Small intestine (tissue), 7 donors: ENCODE results near the gene ERG28. TPM values are rescaled to one million over a fixed set of nuclear protein-coding genes. Genes with fewer than 3 reads are reported as not detected.

Experiments used
- DNase-seq, 2 donors: peaks; one replicate each; pipeline versions ENCODE4 v3.0.0 to v3.0.0-alpha.2; 2013
- FAIRE-seq: peaks from 2 replicates; lab custom pipeline; 2012; peaks lifted over from hg19 to GRCh38; lab: Jason Lieb, UNC
- H3K27ac ChIP-seq, 3 donors: one replicate each; pipeline ENCODE4 v1.5.1; 2013; ENCODE audit warnings: low read length in 2 of 3, mild to moderate bottlenecking in 2 of 3, control low read depth in 1 of 3, inconsistent platforms in 1 of 3, low read depth in 1 of 3, moderate library complexity in 1 of 3
- H3K27me3 ChIP-seq, 3 donors: one replicate each; pipeline ENCODE4 v1.6.1; 2013; ENCODE audit warnings: low read length in 3 of 3, inconsistent platforms in 1 of 3; ENCODE audit not compliant: control insufficient read depth in 3 of 3, insufficient read depth in 3 of 3
- H3K36me3 ChIP-seq, 3 donors: one replicate each; pipeline ENCODE4 v1.6.1; 2013; ENCODE audit warnings: low read length in 3 of 3, inconsistent platforms in 1 of 3, low read depth in 1 of 3, mild to moderate bottlenecking in 1 of 3, moderate library complexity in 1 of 3; ENCODE audit not compliant: control insufficient read depth in 3 of 3, insufficient read depth in 2 of 3
- H3K4me1 ChIP-seq, 3 donors: one replicate each; pipeline ENCODE4 v1.6.1; 2013; ENCODE audit warnings: low read length in 2 of 3, inconsistent platforms in 1 of 3, low read depth in 1 of 3, mild to moderate bottlenecking in 1 of 3, moderate library complexity in 1 of 3; ENCODE audit not compliant: control insufficient read depth in 3 of 3, insufficient read depth in 2 of 3
- H3K4me3 ChIP-seq, 3 donors: one replicate each; pipeline ENCODE4 v1.5.1; 2013; ENCODE audit warnings: low read length in 3 of 3, control low read depth in 1 of 3, inconsistent platforms in 1 of 3, low read depth in 1 of 3, mild to moderate bottlenecking in 1 of 3, moderate library complexity in 1 of 3
- H3K9me3 ChIP-seq, 2 donors: one replicate each; pipeline ENCODE4 v1.6.1; 2013; ENCODE audit warnings: low read depth in 1 of 2, low read length in 1 of 2; ENCODE audit not compliant: control insufficient read depth in 2 of 2, insufficient read depth in 1 of 2
- WGBS, 3 donors: extraction: QIAGEN DNeasy Blood & Tissue Kit; methylation state at CpG; one replicate each; pipeline ENCODE4 v1.1.7; 2013; 5-methylcytosine and 5-hydroxymethylcytosine counted together
- polyA plus RNA-seq, 4 donors: library from polyadenylated mRNA; stranded (reverse) in 3 of 4; unstranded in 1 of 4; fragments of 200-250 nt in 3 of 4; fragments of 120-200 nt in 1 of 4; gene quantifications; one replicate each; pipeline versions ENCODE4 v1.2.1 to v1.2.3, GENCODE V29; 2013
- donor health status: healthy with polysubstance abuse.
- donor health status: control.
- donor health status: control.
- donor health status: Bipolar disorder and iron deficiency.
- donor health status: healthy.

The ERG28 gene
- polyA plus RNA-seq, 4 donors = 4.1 to 26.8 (median 14.0) TPM

GRCh38 chr14:75655235-75655634 is 5.4 kb downstream of the ERG28 start:
- H3K27me3 ChIP-seq = no peaks in the 10 kb centered on the region
- DNase-seq = no peak
- no peak for FAIRE-seq
- H3K27ac ChIP-seq = no peak overlapping the region
- H3K36me3 ChIP-seq = peaks cover 4 to 32% (median 11%) of the 10 kb centered on the region in 3 donors
- H3K4me1 ChIP-seq = peaks cover 2 to 17% (median 3%) of the 10 kb centered on the region in 3 donors
- WGBS, 3 donors = 0% methylated on average over 1 of the region's 1 CpG
- no peaks in the 10 kb centered on the region for H3K9me3 ChIP-seq
- no peak overlapping the region for H3K4me3 ChIP-seq

- no peaks in the 10 kb centered on the region for H3K27me3 ChIP-seq
- H3K4me3 ChIP-seq = no peak overlapping the region
- no peaks in the 10 kb centered on the region for H3K9me3 ChIP-seq
- H3K27ac ChIP-seq = no peak overlapping the region
- FAIRE-seq = no peak
- peaks cover 0 to 11% (median under 1%) of the 10 kb centered on the region in 3 donors for H3K4me1 ChIP-seq
- peak; percentile 85 to 86 for DNase-seq
- 6 to 11% (median 8%) methylated on average over 4 of the region's 4 CpGs for WGBS, 3 donors
- H3K36me3 ChIP-seq = peaks cover 6 to 38% (median 13%) of the 10 kb centered on the region in 3 donors
Observed at GRCh38 chr14:75654127-75654732, 6.4 kb downstream of the ERG28 start.

DNA sequence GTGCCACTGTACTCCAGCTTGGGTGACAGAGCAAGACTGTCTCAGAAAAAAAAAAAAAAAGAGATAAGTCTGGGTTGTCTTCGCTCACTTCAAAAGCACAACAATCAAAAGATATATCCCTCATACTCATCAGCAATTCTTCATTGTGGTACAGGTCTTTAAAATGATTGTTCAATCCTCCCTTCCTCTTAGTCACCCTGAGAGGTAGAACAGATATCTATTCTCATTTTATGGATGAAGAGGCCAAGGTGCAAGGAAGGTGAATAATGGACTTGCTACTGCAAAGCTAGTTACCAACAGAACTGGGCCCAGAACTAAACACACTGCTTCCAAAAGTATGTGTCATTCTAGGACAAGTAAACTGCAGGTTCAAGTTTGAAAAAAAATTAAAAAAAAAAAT is 7.1 kb downstream of the ERG28 start:
- DNase-seq (peak in 1 of 2 donors; percentile 60), FAIRE-seq (no peak)
- no peak overlapping the region for H3K4me3 ChIP-seq
- WGBS, 3 donors = 80 to 85% (median 80%) methylated on average over 1 of the region's 1 CpG
- H3K9me3 ChIP-seq = no peaks in the 10 kb centered on the region
- H3K27ac ChIP-seq = no peak overlapping the region
- peaks cover 6 to 38% (median 13%) of the 10 kb centered on the region in 3 donors for H3K36me3 ChIP-seq
- no peaks in the 10 kb centered on the region for H3K27me3 ChIP-seq
- H3K4me1 ChIP-seq = peaks cover 0 to 11% (median 0%) of the 10 kb centered on the region in 3 donors

DNA sequence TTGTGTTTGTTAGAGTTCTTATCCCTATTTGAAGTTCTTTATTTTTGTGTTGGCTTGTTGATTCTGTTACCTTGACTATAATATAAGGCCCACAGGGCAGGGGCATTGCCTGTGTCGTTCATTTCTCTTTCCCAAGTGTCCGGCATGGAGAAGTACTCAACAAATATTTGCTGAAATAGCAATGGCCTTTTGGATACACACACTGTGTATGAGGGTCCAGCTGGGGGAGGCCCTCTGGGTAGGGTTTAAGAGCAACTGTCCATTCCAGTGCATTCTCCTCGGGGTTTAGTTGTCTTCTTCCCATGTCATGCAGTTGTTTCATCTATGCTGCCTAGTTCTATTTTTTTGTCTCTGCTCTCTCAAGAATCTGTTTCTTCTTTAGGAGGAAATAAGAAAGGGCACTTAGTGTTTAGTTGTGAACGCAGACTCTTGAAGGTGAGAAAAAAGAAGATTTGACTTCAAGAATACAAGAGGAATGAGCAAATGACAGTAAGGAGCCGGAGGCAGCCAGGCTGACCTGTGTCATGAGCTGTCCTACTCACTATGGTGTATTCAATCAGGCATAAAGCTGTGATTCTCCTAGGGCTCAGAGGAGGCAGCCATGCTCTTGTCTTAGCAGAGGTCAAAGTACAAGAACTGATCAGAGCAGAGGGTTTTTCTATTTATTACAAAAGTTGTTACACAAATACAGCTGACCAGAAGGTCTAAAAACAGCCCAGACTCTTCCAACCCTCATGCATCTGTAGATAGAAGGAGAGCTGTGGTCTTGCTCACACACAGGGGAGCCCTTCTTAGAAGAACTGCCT is 10.2 kb downstream of the ERG28 start:
- DNase-seq = peak; percentile 29 to 48
- Histone ChIP-seq H3K4me3 (no peak overlapping the region), H3K27ac (no peak overlapping the region), H3K27me3 (no peaks in the 10 kb centered on the region), H3K9me3 (no peaks in the 10 kb centered on the region), H3K36me3 (peaks cover 8 to 47% (median 18%) of the 10 kb centered on the region in 3 donors), H3K4me1 (peaks cover 0 to 11% (median 0%) of the 10 kb centered on the region in 3 donors)
- WGBS, 3 donors = 93 to 95% (median 93%) methylated on average over 5 of the region's 5 CpGs
- FAIRE-seq = no peak

GRCh38 chr14:75649773-75650172 is 10.9 kb downstream of the ERG28 start:
- H3K36me3 ChIP-seq = peaks cover 8 to 47% (median 18%) of the 10 kb centered on the region in 3 donors
- H3K4me1 ChIP-seq = peaks cover 0 to 11% (median 0%) of the 10 kb centered on the region in 3 donors
- H3K4me3 ChIP-seq = no peak overlapping the region
- FAIRE-seq (no peak), DNase-seq (no peak)
- WGBS, 3 donors = 96 to 100% (median 100%) methylated on average over 1 of the region's 1 CpG
- no peaks in the 10 kb centered on the region for H3K9me3 ChIP-seq
- no peak overlapping the region for H3K27ac ChIP-seq
- H3K27me3 ChIP-seq = no peaks in the 10 kb centered on the region

- 88 to 96% (median 96%) methylated on average over 1 of the region's 1 CpG for WGBS, 3 donors
- no peak for FAIRE-seq
- H3K36me3 ChIP-seq = peaks cover 8 to 49% (median 18%) of the 10 kb centered on the region in 3 donors
Observed at GRCh38 chr14:75649337-75649736, 11.3 kb downstream of the ERG28 start.

GRCh38 chr14:75648066-75648838 is 12.4 kb downstream of the ERG28 start:
- Histone ChIP-seq H3K4me3 (no peak overlapping the region), H3K9me3 (no peaks in the 10 kb centered on the region), H3K27me3 (no peaks in the 10 kb centered on the region), H3K4me1 (peaks cover 0 to 11% (median 0%) of the 10 kb centered on the region in 3 donors), H3K27ac (no peak overlapping the region), H3K36me3 (peaks cover 8 to 47% (median 20%) of the 10 kb centered on the region in 3 donors)
- DNase-seq (peak in 1 of 2 donors; percentile 24), FAIRE-seq (no peak)
- 78 to 85% (median 79%) methylated on average over 9 of the region's 9 CpGs for WGBS, 3 donors

More at GRCh38 chr14:75649337-75649736, 11.3 kb downstream of the ERG28 start:
- H3K4me1 ChIP-seq = peaks cover 0 to 11% (median 0%) of the 10 kb centered on the region in 3 donors
- H3K9me3 ChIP-seq = no peaks in the 10 kb centered on the region
- H3K27ac ChIP-seq = no peak overlapping the region
- H3K27me3 ChIP-seq = no peaks in the 10 kb centered on the region
- no peak overlapping the region for H3K4me3 ChIP-seq
- no peak for DNase-seq

DNA sequence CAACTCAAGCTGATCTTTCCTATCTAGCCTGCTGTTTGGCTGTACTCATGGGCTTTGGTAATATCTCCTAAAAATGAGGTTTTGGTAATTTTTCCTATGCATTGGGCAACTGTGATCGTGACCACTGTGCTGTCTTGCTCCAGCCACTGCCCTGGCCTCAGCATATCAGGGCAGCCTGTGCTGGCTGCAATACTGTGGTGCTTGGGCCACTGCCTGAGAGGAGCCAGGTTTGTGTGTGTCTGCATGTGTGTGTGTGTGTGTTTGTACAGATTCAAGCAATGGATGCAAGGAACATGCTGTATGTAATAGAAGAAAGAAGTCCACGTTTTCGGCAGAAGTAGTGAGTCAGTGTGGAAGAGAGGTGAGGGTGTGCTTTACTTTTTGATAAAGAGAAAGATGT is 13.0 kb downstream of the ERG28 start:
- Histone ChIP-seq H3K27ac (no peak overlapping the region), H3K4me3 (no peak overlapping the region), H3K9me3 (no peaks in the 10 kb centered on the region), H3K36me3 (peaks cover 8 to 41% (median 20%) of the 10 kb centered on the region in 3 donors), H3K4me1 (peaks cover 0 to 8% (median 0%) of the 10 kb centered on the region in 3 donors), H3K27me3 (no peaks in the 10 kb centered on the region)
- 90 to 92% (median 91%) methylated on average over 3 of the region's 3 CpGs for WGBS, 3 donors
- DNase-seq (no peak), FAIRE-seq (no peak)
